CD4-positive, alpha-beta T cell (primary cell): ENCODE results near the gene ADAP2. TPM values are rescaled to one million over a fixed set of nuclear protein-coding genes. Genes with fewer than 3 reads are reported as not detected.

Source experiments
- ATAC-seq: fragments of 200-7000 bp; cut with Tn5 transposase; one replicate; pipeline ENCODE4 v1.10.0; 2022; ENCODE audit warnings: mild to moderate bottlenecking; ENCODE audit not compliant: poor library complexity
- CTCF ChIA-PET: fragments of 350-600 bp; sonication (Branson Sonifier 250); formaldehyde crosslinking; loops from one replicate; lab custom pipeline; 2021; ENCODE audit warnings: antibody characterized with exemption, inconsistent platforms; lab: Charles Lee
- POLR2A ChIA-PET: fragments of 350-600 bp; sonication (Branson Sonifier 250); formaldehyde crosslinking; loops from one replicate; lab custom pipeline; 2021; ENCODE audit warnings: antibody characterized with exemption, inconsistent platforms; lab: Charles Lee
- DNase-seq, 14 experiments: peaks; one replicate each; pipeline ENCODE4 v3.0.0-alpha.2; 2013 to 2020; ENCODE audit warnings: mixed read lengths in 2 of 14
- H3K27ac ChIP-seq, 2 donors: one replicate each; pipeline versions ENCODE4 v1.5.1 to v1.7.0; 2013; ENCODE audit warnings: low read length in 2 of 2, low read depth in 1 of 2, mild to moderate bottlenecking in 1 of 2
- H3K27me3 ChIP-seq, 2 experiments: 1 replicate in 1 of 2; 2 replicates in 1 of 2; pipeline versions ENCODE4 v1.6.1 to v1.7.0; 2013; ENCODE audit warnings: low read length in 2 of 2, control low read depth in 1 of 2, mild to moderate bottlenecking in 1 of 2, moderate library complexity in 1 of 2; ENCODE audit not compliant: insufficient read depth in 2 of 2, control insufficient read depth in 1 of 2
- H3K36me3 ChIP-seq: one replicate; pipeline ENCODE4 v1.6.1; 2013; ENCODE audit warnings: low read length, control low read depth; ENCODE audit not compliant: insufficient read depth
- H3K4me1 ChIP-seq: one replicate; pipeline ENCODE4 v1.6.1; 2013; ENCODE audit warnings: low read length, control low read depth; ENCODE audit not compliant: insufficient read depth
- H3K4me3 ChIP-seq: one replicate; pipeline ENCODE4 v1.5.1; 2013; ENCODE audit warnings: mild to moderate bottlenecking, low read length, moderate library complexity
- H3K9me3 ChIP-seq, 2 experiments: 1 replicate in 1 of 2; 2 replicates in 1 of 2; pipeline versions ENCODE4 v1.6.1 to v1.7.0; 2013; ENCODE audit warnings: low read length in 2 of 2, mild to moderate bottlenecking in 2 of 2, control low read depth in 1 of 2, moderate library complexity in 1 of 2; ENCODE audit not compliant: control insufficient read depth in 1 of 2, insufficient read depth in 1 of 2
- H3K27ac Mint-ChIP-seq: one replicate; pipeline ENCODE4 v1.8.0; 2020; ENCODE audit warnings: mixed read lengths
- H3K27me3 Mint-ChIP-seq: one replicate; pipeline ENCODE4 v1.8.0; 2021; ENCODE audit warnings: mixed read lengths
- H3K36me3 Mint-ChIP-seq: one replicate; pipeline ENCODE4 v1.8.0; 2021; ENCODE audit warnings: low read depth, mixed read lengths
- H3K4me1 Mint-ChIP-seq: one replicate; pipeline ENCODE4 v1.8.0; 2021; ENCODE audit warnings: low read depth, mixed read lengths
- H3K4me3 Mint-ChIP-seq: one replicate; pipeline ENCODE4 v1.8.0; 2020; ENCODE audit warnings: mild to moderate bottlenecking, mixed read lengths
- H3K9me3 Mint-ChIP-seq: one replicate; pipeline ENCODE4 v1.8.0; 2020; ENCODE audit warnings: mixed read lengths
- intact Hi-C, 2 experiments: fragments of 100-400 bp; cut with DNase I in 1 of 2; cut with micrococcal nuclease in 1 of 2; formaldehyde crosslinking; loops; one replicate each; pipeline versions ENCODE4 v1.15.1 to v1.9.0; 2023 to 2025; cut with DNase I, micrococcal nuclease
- total RNA-seq, 174 experiments: library from RNA in 2 of 174; stranded (reverse) in 2 of 174; gene quantifications; one replicate each; pipeline ENCODE4 v1.2.3 and lab custom pipeline; 2021 to 2026
- TF ChIP-seq, protein P1 (sequence below): fragments of 200-600 bp; IDR thresholded peaks from one replicate; pipeline ENCODE4 v1.8.0; 2022; ENCODE audit warnings: antibody characterized with exemption, mild to moderate bottlenecking

Gene ADAP2
- total RNA-seq, 2 experiments from 2014 or later: 1.1 to 1.8 TPM

GRCh38 chr17:30982855-30983254 is 61.1 kb downstream of the ADAP2 start:
- H3K9me3 Mint-ChIP-seq: no peaks in the 10 kb centered on the region
- no peaks in the 10 kb centered on the region for H3K27me3 Mint-ChIP-seq
- ChIA-PET CTCF (no interaction called here), POLR2A (no interaction called here)
- H3K4me1 Mint-ChIP-seq: no peaks in the 10 kb centered on the region
- no peak overlapping the region for H3K4me3 ChIP-seq
- no peak overlapping the region for H3K4me3 Mint-ChIP-seq
- peaks cover 16% of the 10 kb centered on the region for H3K36me3 Mint-ChIP-seq
- no peak overlapping the region for H3K27ac Mint-ChIP-seq
- no peaks in the 10 kb centered on the region for H3K27me3 ChIP-seq
- no peak for DNase-seq
- no peaks in the 10 kb centered on the region for H3K4me1 ChIP-seq
- ATAC-seq: no peak
- H3K36me3 ChIP-seq: peaks cover 5% of the 10 kb centered on the region
- H3K9me3 ChIP-seq: no peaks in the 10 kb centered on the region
- TF ChIP-seq, protein P1, sequence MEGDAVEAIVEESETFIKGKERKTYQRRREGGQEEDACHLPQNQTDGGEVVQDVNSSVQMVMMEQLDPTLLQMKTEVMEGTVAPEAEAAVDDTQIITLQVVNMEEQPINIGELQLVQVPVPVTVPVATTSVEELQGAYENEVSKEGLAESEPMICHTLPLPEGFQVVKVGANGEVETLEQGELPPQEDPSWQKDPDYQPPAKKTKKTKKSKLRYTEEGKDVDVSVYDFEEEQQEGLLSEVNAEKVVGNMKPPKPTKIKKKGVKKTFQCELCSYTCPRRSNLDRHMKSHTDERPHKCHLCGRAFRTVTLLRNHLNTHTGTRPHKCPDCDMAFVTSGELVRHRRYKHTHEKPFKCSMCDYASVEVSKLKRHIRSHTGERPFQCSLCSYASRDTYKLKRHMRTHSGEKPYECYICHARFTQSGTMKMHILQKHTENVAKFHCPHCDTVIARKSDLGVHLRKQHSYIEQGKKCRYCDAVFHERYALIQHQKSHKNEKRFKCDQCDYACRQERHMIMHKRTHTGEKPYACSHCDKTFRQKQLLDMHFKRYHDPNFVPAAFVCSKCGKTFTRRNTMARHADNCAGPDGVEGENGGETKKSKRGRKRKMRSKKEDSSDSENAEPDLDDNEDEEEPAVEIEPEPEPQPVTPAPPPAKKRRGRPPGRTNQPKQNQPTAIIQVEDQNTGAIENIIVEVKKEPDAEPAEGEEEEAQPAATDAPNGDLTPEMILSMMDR: no peak
- intact Hi-C loops: no loop called here
- H3K27ac ChIP-seq: no peak overlapping the region

- ATAC-seq (no peak), DNase-seq (no peak)
- no peaks in the 10 kb centered on the region for H3K9me3 Mint-ChIP-seq
- Histone ChIP-seq H3K27me3 (no peaks in the 10 kb centered on the region), H3K4me1 (no peaks in the 10 kb centered on the region), H3K4me3 (no peak overlapping the region), H3K27ac (no peak overlapping the region), H3K36me3 (no peaks in the 10 kb centered on the region), H3K9me3 (no peaks in the 10 kb centered on the region)
- CTCF ChIA-PET: no interaction called here
- intact Hi-C loops: no loop called here
- H3K36me3 Mint-ChIP-seq: peaks cover 18% of the 10 kb centered on the region
- no peak overlapping the region for H3K27ac Mint-ChIP-seq
- POLR2A ChIA-PET: no interaction called here
- no peaks in the 10 kb centered on the region for H3K4me1 Mint-ChIP-seq
- TF ChIP-seq, protein P1: no peak
- H3K27me3 Mint-ChIP-seq: no peaks in the 10 kb centered on the region
- no peak overlapping the region for H3K4me3 Mint-ChIP-seq
These were observed 68.7 kb downstream of the ADAP2 start for GRCh38 chr17:30990458-30990857.

DNA sequence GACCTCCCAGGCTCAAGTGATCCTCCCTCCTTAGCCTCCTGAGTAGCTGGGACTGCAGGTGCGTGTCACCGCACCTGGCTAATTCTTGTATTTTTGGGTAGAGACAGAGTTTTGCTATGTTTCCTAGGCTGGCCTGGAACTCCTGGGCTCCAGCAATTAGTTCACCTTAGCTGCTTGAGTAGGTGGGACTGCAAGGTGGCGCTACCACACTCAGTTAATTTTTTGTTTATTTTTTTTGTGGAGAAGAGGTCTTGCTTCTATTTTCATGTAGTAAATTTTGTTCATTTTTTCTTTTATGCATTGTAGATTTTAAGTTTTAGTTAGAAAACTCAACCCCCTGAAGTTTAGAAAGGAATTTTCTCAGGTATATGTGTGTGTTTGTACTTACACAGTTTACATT is 70.8 kb downstream of the ADAP2 start:
- DNase-seq: no peak
- H3K4me3 Mint-ChIP-seq: no peak overlapping the region
- no peak for ATAC-seq
- H3K9me3 Mint-ChIP-seq: no peaks in the 10 kb centered on the region
- H3K27me3 ChIP-seq: no peaks in the 10 kb centered on the region
- no peaks in the 10 kb centered on the region for H3K27me3 Mint-ChIP-seq
- no peak overlapping the region for H3K27ac ChIP-seq
- TF ChIP-seq, protein P1: no peak
- H3K4me1 Mint-ChIP-seq: no peaks in the 10 kb centered on the region
- POLR2A ChIA-PET: no interaction called here
- CTCF ChIA-PET: no interaction called here
- no peak overlapping the region for H3K27ac Mint-ChIP-seq
- no peak overlapping the region for H3K4me3 ChIP-seq
- no peaks in the 10 kb centered on the region for H3K9me3 ChIP-seq
- intact Hi-C loops: no loop called here
- H3K4me1 ChIP-seq: no peaks in the 10 kb centered on the region
- H3K36me3 Mint-ChIP-seq: peaks cover 17% of the 10 kb centered on the region
- H3K36me3 ChIP-seq: peaks cover 13% of the 10 kb centered on the region
